CD14-positive monocyte (primary cell): ENCODE data around the gene RBPMS2. TPM values are rescaled to one million over a fixed set of nuclear protein-coding genes. Genes with fewer than 3 reads are reported as not detected.

Experiments
- DNase-seq, 3 donors: peaks; one replicate each; pipeline ENCODE4 v3.0.0-alpha.2; 2011 to 2022
- H2AFZ ChIP-seq: 2 replicates; pipeline ENCODE4 v1.6.0; 2012; ENCODE audit warnings: mild to moderate bottlenecking, low read depth, low read length, inconsistent platforms; ENCODE audit not compliant: insufficient read depth, poor library complexity, severe bottlenecking
- H3K27ac ChIP-seq, 2 donors: 1 replicate in 1 of 2; 2 replicates in 1 of 2; pipeline ENCODE4 v1.5.1; 2012 to 2013; ENCODE audit warnings: low read length in 2 of 2, control low read depth in 1 of 2, inconsistent platforms in 1 of 2, low read depth in 1 of 2, mild to moderate bottlenecking in 1 of 2
- H3K27me3 ChIP-seq, 2 donors: one replicate each; pipeline versions ENCODE4 v1.6.0 to v1.6.1; 2011 to 2013; ENCODE audit warnings: low read length in 2 of 2; ENCODE audit not compliant: control insufficient read depth in 2 of 2, insufficient read depth in 2 of 2
- H3K36me3 ChIP-seq, 2 donors: replicated peaks in 1 of 2; 1 replicate in 1 of 2; 2 replicates in 1 of 2; pipeline versions ENCODE4 v1.5.1 to v1.6.1; 2012 to 2013; ENCODE audit warnings: low read length in 2 of 2, control low read depth in 1 of 2, inconsistent platforms in 1 of 2, mild to moderate bottlenecking in 1 of 2; ENCODE audit not compliant: insufficient read depth in 2 of 2, control insufficient read depth in 1 of 2
- H3K4me1 ChIP-seq, 2 donors: 1 replicate in 1 of 2; 2 replicates in 1 of 2; pipeline versions ENCODE4 v1.5.1 to v1.6.1; 2012 to 2013; ENCODE audit warnings: low read length in 2 of 2, control low read depth in 1 of 2, inconsistent platforms in 1 of 2, mild to moderate bottlenecking in 1 of 2, moderate library complexity in 1 of 2; ENCODE audit not compliant: insufficient read depth in 2 of 2, control insufficient read depth in 1 of 2
- H3K4me2 ChIP-seq: replicated peaks from 2 replicates; pipeline ENCODE3; 2012; ENCODE audit warnings: low read length, moderate library complexity, mild to moderate bottlenecking; ENCODE audit not compliant: poor library complexity, severe bottlenecking; ENCODE audit errors: extremely low read depth
- H3K4me3 ChIP-seq, 3 experiments: fragments of 200-600 bp in 1 of 3; sonication (generic) in 1 of 3; replicated peaks in 1 of 3; 1 replicate in 2 of 3; 2 replicates in 1 of 3; pipeline ENCODE4 v1.5.1; 2011 to 2013; ENCODE audit warnings: low read length in 3 of 3, mild to moderate bottlenecking in 3 of 3, control low read depth in 2 of 3, low read depth in 2 of 3, inconsistent platforms in 1 of 3, moderate library complexity in 1 of 3
- H3K79me2 ChIP-seq: 2 replicates; pipeline ENCODE4 v1.6.0; 2012; ENCODE audit warnings: mild to moderate bottlenecking, control low read depth, inconsistent platforms, low read length, moderate library complexity; ENCODE audit not compliant: insufficient read depth
- H3K9ac ChIP-seq: 2 replicates; pipeline ENCODE4 v1.6.0; 2017; ENCODE audit warnings: low read length, mild to moderate bottlenecking; ENCODE audit not compliant: insufficient read depth, poor library complexity, severe bottlenecking
- H3K9me3 ChIP-seq, 2 donors: replicated peaks in 1 of 2; 1 replicate in 1 of 2; 2 replicates in 1 of 2; pipeline versions ENCODE4 v1.5.1 to v1.6.1; 2012 to 2013; ENCODE audit warnings: low read length in 2 of 2, control low read depth in 1 of 2; ENCODE audit not compliant: control insufficient read depth in 1 of 2, insufficient read depth in 1 of 2
- H4K20me1 ChIP-seq: 2 replicates; pipeline ENCODE4 v1.6.0; 2012; ENCODE audit warnings: mild to moderate bottlenecking, low read length, control low read depth, moderate library complexity; ENCODE audit not compliant: insufficient read depth
- H3K27ac Mint-ChIP-seq, 7 donors: one replicate each; pipeline ENCODE4 v1.8.0; 2020; ENCODE audit warnings: mild to moderate bottlenecking in 7 of 7, mixed read lengths in 7 of 7, moderate library complexity in 6 of 7, inconsistent platforms in 2 of 7
- H3K27me3 Mint-ChIP-seq, 3 donors: one replicate each; pipeline ENCODE4 v1.8.0; 2021 to 2022; ENCODE audit warnings: low read depth in 3 of 3, mild to moderate bottlenecking in 3 of 3, mixed read lengths in 3 of 3, moderate library complexity in 3 of 3, inconsistent platforms in 1 of 3
- H3K36me3 Mint-ChIP-seq, 2 donors: one replicate each; pipeline ENCODE4 v1.8.0; 2020; ENCODE audit warnings: mixed read lengths in 2 of 2, inconsistent platforms in 1 of 2, mild to moderate bottlenecking in 1 of 2
- H3K4me1 Mint-ChIP-seq: one replicate; pipeline ENCODE4 v1.8.0; 2020; ENCODE audit warnings: mild to moderate bottlenecking, mixed read lengths
- H3K4me3 Mint-ChIP-seq, 2 donors: one replicate each; pipeline ENCODE4 v1.8.0; 2020; ENCODE audit warnings: mild to moderate bottlenecking in 2 of 2, mixed read lengths in 2 of 2, moderate library complexity in 1 of 2
- H3K9me3 Mint-ChIP-seq, 7 donors: one replicate each; pipeline ENCODE4 v1.8.0; 2020 to 2022; ENCODE audit warnings: mixed read lengths in 7 of 7, mild to moderate bottlenecking in 6 of 7, moderate library complexity in 6 of 7, inconsistent platforms in 2 of 7
- CTCF ChIP-seq: fragments of 200-600 bp; IDR thresholded peaks from one replicate; pipeline ENCODE4 v1.8.0; 2022; ENCODE audit warnings: antibody characterized with exemption, mild to moderate bottlenecking
- WGBS: methylation state at CpG from one replicate; pipeline ENCODE4 v1.1.5; 2013; ENCODE audit warnings: missing lambda C conversion rate; ENCODE audit not compliant: insufficient coverage; 5-methylcytosine and 5-hydroxymethylcytosine counted together
- intact Hi-C, 2 donors: fragments of 100-400 bp; cut with micrococcal nuclease; formaldehyde crosslinking; loops; one replicate each; pipeline versions ENCODE4 v1.15.0 to v1.15.1; 2023
- polyA plus RNA-seq, 3 donors: library from polyadenylated mRNA; depleted of rRNA in 1 of 3; unstranded in 2 of 3; stranded (reverse) in 1 of 3; fragments of 300-500 nt in 2 of 3; fragments of >200 nt in 1 of 3; fragmentation: Illumina TruSeq in 2 of 3; gene quantifications; 1 replicate in 2 of 3; 2 replicates in 1 of 3; pipeline ENCODE4 v1.2.3, GENCODE V29; 2012 to 2021

Gene RBPMS2
- polyA plus RNA-seq, 3 donors: not detected

GRCh38 chr15:64806509-64806908 lies 31.1 kb upstream of the RBPMS2 start:
- no peak for TF ChIP-seq CTCF
- Histone ChIP-seq H3K27ac (no peak overlapping the region), H3K79me2 (no peaks in the 10 kb centered on the region), H2AFZ (no peak overlapping the region), H3K4me1 (no peaks in the 10 kb centered on the region), H4K20me1 (no peaks in the 10 kb centered on the region), H3K9ac (no peak overlapping the region), H3K9me3 (no peaks in the 10 kb centered on the region), H3K27me3 (peaks cover 0 to 4% of the 10 kb centered on the region in 2 donors), H3K4me2 (no peak overlapping the region), H3K36me3 (no peaks in the 10 kb centered on the region), H3K4me3 (no peak overlapping the region)
- Mint-ChIP-seq H3K27me3 (peaks cover 2 to 21% (median 19%) of the 10 kb centered on the region in 3 donors), H3K9me3 (no peaks in the 10 kb centered on the region), H3K36me3 (no peaks in the 10 kb centered on the region), H3K4me3 (no peak overlapping the region), H3K27ac (no peak overlapping the region), H3K4me1 (peaks cover 7% of the 10 kb centered on the region)
- 96% methylated on average over 4 of the region's 6 CpGs for WGBS
- intact Hi-C loops: loop anchor here in 1 of 2 donors (10.0 kb wide), 1 partner anchor 72 kb away; no protein-coding TSS in a partner anchor
- no peak for DNase-seq

- Histone ChIP-seq H3K27me3 (peaks cover 0 to 4% of the 10 kb centered on the region in 2 donors), H3K79me2 (no peaks in the 10 kb centered on the region), H3K27ac (no peak overlapping the region), H3K36me3 (no peaks in the 10 kb centered on the region), H3K9ac (no peak overlapping the region), H4K20me1 (no peaks in the 10 kb centered on the region), H3K4me3 (no peak overlapping the region), H3K4me1 (no peaks in the 10 kb centered on the region), H2AFZ (no peak overlapping the region), H3K4me2 (no peak overlapping the region), H3K9me3 (no peaks in the 10 kb centered on the region)
- 25% methylated on average over 2 of the region's 2 CpGs for WGBS
- TF ChIP-seq CTCF: no peak
- peaks cover 2 to 19% (median 10%) of the 10 kb centered on the region in 3 donors for H3K27me3 Mint-ChIP-seq
- peaks cover 0 to 1% (median 0%) of the 10 kb centered on the region in 7 donors for H3K9me3 Mint-ChIP-seq
- intact Hi-C loops: loop anchor here in 1 of 2 donors (10.0 kb wide), 1 partner anchor 70 kb away; no protein-coding TSS in a partner anchor
- DNase-seq: no peak
- H3K27ac Mint-ChIP-seq: peak overlapping the region in 1 of 7 donors; percentile 25
- no peak overlapping the region for H3K4me3 Mint-ChIP-seq
- no peaks in the 10 kb centered on the region for H3K36me3 Mint-ChIP-seq
- peaks cover 3% of the 10 kb centered on the region for H3K4me1 Mint-ChIP-seq
These were observed 29.2 kb upstream of the RBPMS2 start for GRCh38 chr15:64804619-64805018.
